GM21723 (cell line): ENCODE measurements around the gene DRGX.

Experiments used
- ATAC-seq: cut with Tn5 transposase; IDR thresholded peaks from one replicate; pipeline ENCODE4 v1.9.1; 2021; ENCODE audit warnings: mild to moderate bottlenecking, moderate library complexity; ENCODE audit not compliant: unreplicated experiment

The DRGX gene

GRCh38 chr10:49395741-49396665, at the start of gene DRGX:
Gene DRGX (minus strand): TSS chr10:49396089. CDS start chr10:49395440, 649 bp downstream.
- ATAC-seq = no peak

GRCh38 chr10:49444349-49444748, 48.5 kb upstream of the DRGX start:
- ATAC-seq = no peak

DNA sequence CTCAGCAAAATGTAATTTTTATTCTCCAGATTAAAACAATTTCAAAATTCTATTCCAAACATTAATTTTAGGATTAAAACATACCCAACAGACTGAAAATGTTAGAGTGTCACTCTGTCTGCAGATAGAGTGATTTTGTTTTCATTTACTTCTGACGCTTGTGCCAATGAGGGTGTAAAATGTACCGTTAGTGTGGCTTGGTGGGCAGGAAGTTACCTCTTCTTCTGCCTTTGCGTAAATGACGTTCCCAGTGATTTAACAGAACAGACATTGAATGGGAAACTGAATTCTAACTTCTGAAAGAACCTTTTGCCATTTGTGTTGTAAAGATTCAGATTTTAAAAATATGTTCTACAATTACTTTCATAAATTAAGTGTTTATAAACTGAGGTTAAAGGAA, 47.0 kb upstream of the DRGX start:
- no peak for ATAC-seq

DNA sequence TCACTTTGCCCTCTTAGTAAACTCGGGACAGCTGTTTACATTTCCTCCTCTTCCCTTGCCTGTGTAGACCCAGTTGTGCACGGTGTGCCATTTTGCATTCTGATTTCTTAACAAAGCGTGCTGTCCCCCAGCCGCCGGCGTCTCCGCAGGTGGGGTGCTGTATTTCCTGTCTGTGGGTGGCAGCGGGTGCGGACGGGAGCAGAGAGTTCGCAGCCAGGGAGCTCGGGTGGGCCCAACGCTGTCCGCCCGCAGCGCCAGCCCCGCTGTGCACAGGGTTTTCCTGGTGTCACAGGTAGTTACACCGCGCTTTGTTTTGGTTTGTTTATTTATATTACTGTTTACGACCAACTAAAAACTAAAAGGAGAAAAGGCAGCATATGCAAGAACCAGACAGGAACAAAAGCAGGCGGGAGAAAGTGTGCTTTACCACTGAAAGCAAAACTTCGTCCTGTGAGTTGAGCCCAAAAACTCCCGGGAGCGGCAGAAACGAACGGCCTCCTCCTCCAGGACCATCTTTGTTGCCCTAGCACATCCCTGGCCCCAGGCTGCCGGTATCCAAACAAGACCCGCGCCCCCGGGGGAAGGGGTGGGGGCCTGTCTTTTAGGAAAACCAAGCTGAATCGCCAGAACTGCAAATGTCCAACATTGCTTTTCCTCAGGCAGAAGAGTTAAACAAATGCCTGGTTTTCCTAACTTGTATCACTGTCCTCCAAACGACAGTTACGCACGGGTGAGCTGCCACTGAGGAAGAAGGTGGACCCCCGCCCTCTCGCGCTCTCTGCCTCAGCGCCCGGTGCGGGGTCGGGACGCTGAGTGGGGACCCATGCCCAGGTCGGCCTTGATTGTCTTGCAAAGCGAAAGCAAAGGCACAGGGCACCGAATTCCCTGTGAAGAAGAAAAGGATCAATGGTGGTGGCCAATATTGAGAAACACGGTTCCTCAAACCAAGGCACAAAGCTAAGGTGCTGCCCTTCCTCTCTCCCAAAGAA, 45.9 kb upstream of the DRGX start:
- ATAC-seq = no peak

DNA sequence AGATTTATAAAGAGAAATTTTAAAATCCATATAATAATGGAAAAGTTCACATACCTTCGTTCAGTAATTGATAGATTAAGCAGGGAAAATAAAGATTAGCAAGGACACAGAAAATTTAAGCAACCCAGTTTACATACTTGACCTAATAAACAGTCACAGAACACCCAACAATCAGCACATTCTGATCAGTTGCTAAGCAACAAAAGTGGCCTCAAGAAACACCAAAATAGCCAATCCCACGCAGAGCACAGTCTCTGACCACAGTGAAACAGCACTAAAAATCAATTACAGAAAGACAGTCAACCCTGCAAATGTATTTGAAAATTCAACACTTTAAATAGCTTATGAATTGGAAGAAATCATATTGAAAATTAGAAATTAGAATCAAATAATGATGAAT, 39.3 kb upstream of the DRGX start:
- ATAC-seq = no peak

- ATAC-seq = no peak
Measured at GRCh38 chr10:49433069-49433468, 37.2 kb upstream of the DRGX start.

DNA sequence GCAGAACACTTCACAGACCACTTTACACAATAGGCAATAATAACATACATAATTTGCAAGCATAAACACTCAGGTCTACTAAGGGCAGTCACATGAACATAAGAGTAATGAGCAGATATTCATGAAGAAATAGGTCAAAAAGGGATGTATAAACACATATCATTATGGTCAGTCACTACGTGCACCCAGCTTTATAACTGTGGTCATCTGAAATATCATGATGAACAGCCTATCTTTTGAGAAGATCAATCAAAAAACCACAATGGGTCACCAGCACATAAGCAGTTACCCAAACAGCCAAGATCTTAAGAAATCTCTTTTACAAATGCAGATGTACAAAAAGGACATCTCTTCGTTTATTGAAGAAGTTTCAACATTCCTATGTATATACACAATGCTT, 35.5 kb upstream of the DRGX start:
- ATAC-seq = no peak

GRCh38 chr10:49429458-49429857, 33.6 kb upstream of the DRGX start:
- no peak for ATAC-seq

- no peak for ATAC-seq
Measured at GRCh38 chr10:49426490-49427360, 30.8 kb upstream of the DRGX start.

GRCh38 chr10:49419005-49419404, 23.1 kb upstream of the DRGX start:
- ATAC-seq = no peak

DNA sequence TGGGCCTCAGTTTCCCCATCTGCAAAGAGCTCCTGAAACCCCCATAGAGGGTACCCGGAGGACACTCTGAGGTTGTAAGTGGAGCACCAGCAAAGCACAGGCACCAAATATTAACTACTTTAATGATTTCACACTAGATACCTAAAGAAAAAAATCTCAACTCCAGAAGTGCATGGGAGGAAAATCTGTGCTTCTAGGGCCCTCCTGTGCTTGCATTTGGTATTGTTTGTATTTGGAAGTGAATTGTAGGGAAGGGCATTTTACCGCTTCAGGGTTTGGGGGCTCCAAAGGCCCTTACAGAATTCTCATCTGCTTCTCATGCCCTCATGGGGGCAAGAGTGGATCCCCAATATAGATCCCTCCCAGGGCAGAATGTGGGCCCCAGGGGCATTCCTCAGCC, 22.4 kb upstream of the DRGX start:
- ATAC-seq = no peak

GRCh38 chr10:49418053-49418326, 22.1 kb upstream of the DRGX start:
- ATAC-seq = no peak

- no peak for ATAC-seq
Measured at GRCh38 chr10:49417311-49418052, 21.6 kb upstream of the DRGX start.

- no peak for ATAC-seq
Measured at GRCh38 chr10:49415846-49416245, 20.0 kb upstream of the DRGX start.

DNA sequence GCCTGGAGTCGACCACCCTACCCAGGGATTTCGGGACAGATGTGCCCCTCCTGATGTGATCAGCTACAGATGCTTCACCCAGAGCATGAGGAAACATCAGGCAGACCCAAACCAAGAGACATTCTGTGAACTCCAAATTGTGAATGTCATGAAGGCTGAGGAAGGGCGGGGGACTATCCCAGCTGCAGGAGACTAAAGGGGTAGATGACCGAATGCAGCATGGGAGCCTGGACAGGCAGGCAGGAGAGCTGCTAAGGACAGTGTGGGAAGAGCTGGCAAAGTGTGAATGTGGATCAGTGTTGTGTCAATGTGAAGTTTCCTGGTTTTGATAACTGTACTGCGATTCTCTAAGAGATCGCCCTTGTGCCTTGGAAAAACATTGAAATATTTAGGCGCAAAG, 19.2 kb upstream of the DRGX start:
- ATAC-seq = no peak

DNA sequence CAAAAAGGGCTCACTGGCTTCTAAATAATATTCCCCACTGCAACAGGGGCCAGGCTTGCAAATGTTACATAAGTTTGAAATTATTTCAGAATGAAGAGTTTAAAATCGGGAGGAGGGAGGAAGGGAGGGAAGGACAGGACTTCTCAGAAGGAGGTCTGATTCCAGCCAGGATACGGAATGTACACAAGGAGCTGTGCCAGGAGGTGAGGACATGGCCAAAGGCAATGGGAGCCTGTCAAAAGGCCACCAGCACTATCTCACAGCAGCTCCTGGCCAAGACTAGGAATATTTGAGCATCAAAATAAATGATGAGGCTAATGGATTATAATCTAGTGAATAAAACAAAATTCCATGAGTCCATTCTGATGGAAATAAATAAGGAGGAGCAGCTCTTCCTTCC, 18.6 kb upstream of the DRGX start:
- ATAC-seq = no peak

DNA sequence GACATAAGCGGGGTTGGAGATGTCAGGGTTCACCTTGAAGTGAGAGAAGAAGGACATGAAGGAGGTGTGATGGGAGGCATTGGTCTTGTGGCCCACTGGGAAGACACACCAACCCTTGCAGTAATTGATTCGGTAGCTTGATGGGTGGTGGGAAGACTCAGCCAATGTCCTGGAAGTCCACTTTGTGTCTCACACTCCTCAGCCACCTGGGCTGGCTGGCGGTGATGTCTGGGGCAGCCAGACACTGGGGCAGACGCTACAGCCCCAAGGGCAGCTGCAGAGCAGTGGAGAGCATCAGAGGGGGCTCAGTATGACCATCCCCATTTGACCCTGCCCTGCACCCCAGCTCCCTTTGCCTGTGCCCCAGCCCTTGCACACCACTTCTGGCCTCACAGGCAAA, 16.7 kb upstream of the DRGX start:
- no peak for ATAC-seq

DNA sequence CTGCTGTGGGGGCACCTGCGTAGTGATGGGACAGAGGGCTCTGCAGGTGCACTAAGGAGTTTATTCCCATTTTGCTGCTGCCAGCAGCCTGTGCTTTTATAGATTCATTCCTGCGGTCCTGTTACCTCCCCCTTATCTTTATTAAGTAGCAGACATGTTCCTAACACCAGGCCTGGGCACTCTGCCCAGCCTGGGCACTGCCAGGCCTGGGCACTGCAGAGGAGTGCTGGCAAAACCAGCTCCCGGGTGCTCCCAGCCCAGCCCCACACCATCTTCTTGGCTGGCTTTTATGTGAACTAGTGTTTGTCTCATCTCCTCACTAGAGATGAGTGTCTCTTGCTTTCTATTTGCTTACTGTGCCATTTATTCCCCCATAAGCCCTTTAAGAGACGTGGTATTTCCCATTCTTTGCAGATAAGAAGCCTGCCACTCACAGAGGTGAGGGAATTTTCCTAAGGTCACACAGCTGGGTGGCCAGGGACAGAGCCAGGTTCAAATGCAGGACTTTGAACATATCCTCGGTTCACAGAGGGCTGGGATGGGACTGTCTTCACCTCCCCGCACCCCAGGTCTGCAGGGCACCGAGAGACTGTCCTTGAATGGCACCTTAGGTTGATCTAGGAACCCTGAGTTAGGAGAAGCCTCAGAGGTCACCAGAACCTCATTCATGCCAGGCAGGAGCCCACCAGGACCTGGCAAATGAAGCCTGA, 14.6 kb upstream of the DRGX start:
- ATAC-seq = no peak

GRCh38 chr10:49409755-49410154, 13.9 kb upstream of the DRGX start:
- ATAC-seq = no peak
